WTC11 (cell line): ENCODE measurements around the gene METTL25B. TPM values are rescaled to one million over a fixed set of nuclear protein-coding genes. Genes with fewer than 3 reads are reported as not detected.

Source experiments
- ATAC-seq: fragments of 200-7000 bp; cut with Tn5 transposase; 2 replicates; pipeline ENCODE4 v1.10.0; 2021; ENCODE audit warnings: mild to moderate bottlenecking, moderate library complexity
- CTCF ChIA-PET: fragments of 300-600 bp; sonication (Branson Sonifier 250); formaldehyde crosslinking; loops from one replicate; lab custom pipeline; 2021; ENCODE audit warnings: antibody characterized with exemption; lab: Charles Lee
- POLR2A ChIA-PET: fragments of 350-600 bp; sonication (Branson Sonifier 250); formaldehyde crosslinking; loops from one replicate; lab custom pipeline; 2021; ENCODE audit warnings: antibody characterized with exemption; lab: Charles Lee
- DNase-seq: peaks from one replicate; pipeline ENCODE4 v3.0.0; 2021; ENCODE audit warnings: low spot score
- H3K27ac Mint-ChIP-seq: 2 replicates; pipeline ENCODE4 v1.8.0; 2021; ENCODE audit warnings: mixed read lengths
- H3K27me3 Mint-ChIP-seq: 2 replicates; pipeline ENCODE4 v1.8.0; 2021; ENCODE audit warnings: low read depth, mild to moderate bottlenecking, moderate library complexity, mixed read lengths
- H3K36me3 Mint-ChIP-seq: 2 replicates; pipeline ENCODE4 v1.8.0; 2021; ENCODE audit warnings: mixed read lengths
- H3K4me1 Mint-ChIP-seq: 2 replicates; pipeline ENCODE4 v1.8.0; 2022; ENCODE audit warnings: mixed read lengths
- H3K4me3 Mint-ChIP-seq: 2 replicates; pipeline ENCODE4 v1.8.0; 2021; ENCODE audit warnings: mild to moderate bottlenecking, moderate library complexity, mixed read lengths
- H3K9me3 Mint-ChIP-seq: 2 replicates; pipeline ENCODE4 v1.8.0; 2021; ENCODE audit warnings: mixed read lengths
- ESRRA ChIP-seq: sonication (generic); formaldehyde crosslinking; IDR thresholded peaks from 2 replicates; pipeline ENCODE4 v1.8.1; 2022; ENCODE audit warnings: mild to moderate bottlenecking, missing genetic modification reagents, borderline replicate concordance
- TEAD1 ChIP-seq: sonication (generic); formaldehyde crosslinking; IDR thresholded peaks from 2 replicates; pipeline ENCODE4 v1.8.0; 2022; ENCODE audit warnings: mild to moderate bottlenecking, missing genetic modification reagents
- ZBTB21 ChIP-seq: sonication (generic); formaldehyde crosslinking; IDR thresholded peaks from 2 replicates; pipeline ENCODE4 v1.8.1; 2023; ENCODE audit warnings: mild to moderate bottlenecking, missing genetic modification reagents, borderline replicate concordance
- total RNA-seq: library from RNA; stranded (reverse); gene quantifications from 3 replicates; pipeline ENCODE4 v1.2.3, GENCODE V29; 2021
- TF ChIP-seq, protein P1 (sequence below): fragments of 250-450 bp; sonication (Bioruptor Pico); conservative IDR thresholded peaks from 2 replicates; pipeline ENCODE4 v1.9.0; 2021; ENCODE audit warnings: mild to moderate bottlenecking
- TF ChIP-seq, protein P2 (sequence below): sonication (generic); formaldehyde crosslinking; IDR thresholded peaks from 2 replicates; pipeline ENCODE4 v1.8.0; 2022; ENCODE audit warnings: mild to moderate bottlenecking, missing genetic modification reagents
- TF ChIP-seq, protein P3 (sequence below): sonication (generic); formaldehyde crosslinking; IDR thresholded peaks from 2 replicates; pipeline ENCODE4 v1.8.1; 2023; ENCODE audit warnings: mild to moderate bottlenecking, missing genetic modification reagents, moderate library complexity
- TF ChIP-seq, protein P4 (sequence below): sonication (generic); formaldehyde crosslinking; IDR thresholded peaks from 2 replicates; pipeline ENCODE4 v1.8.1; 2023; ENCODE audit warnings: mild to moderate bottlenecking, missing genetic modification reagents
- TF ChIP-seq, protein P5 (sequence below): sonication (generic); formaldehyde crosslinking; IDR thresholded peaks from 2 replicates; pipeline ENCODE4 v1.8.0; 2023; ENCODE audit warnings: mild to moderate bottlenecking, missing genetic modification reagents
- TF ChIP-seq, protein P6 (sequence below): sonication (generic); formaldehyde crosslinking; IDR thresholded peaks from 2 replicates; pipeline ENCODE4 v1.8.1; 2022; ENCODE audit warnings: low read depth, missing genetic modification reagents, borderline replicate concordance
- TF ChIP-seq, protein P7 (sequence below): sonication (generic); formaldehyde crosslinking; IDR thresholded peaks from 2 replicates; pipeline ENCODE4 v1.8.1; 2022; ENCODE audit warnings: mild to moderate bottlenecking, moderate library complexity, missing genetic modification reagents
- TF ChIP-seq, protein P8 (sequence below): fragments of 250-450 bp; sonication (Bioruptor Pico); IDR thresholded peaks from 2 replicates; pipeline ENCODE4 v1.9.0; 2021; ENCODE audit warnings: mild to moderate bottlenecking

Gene METTL25B
- total RNA-seq, 1 experiment from 2014 or later, result 32.0 TPM

DNA sequence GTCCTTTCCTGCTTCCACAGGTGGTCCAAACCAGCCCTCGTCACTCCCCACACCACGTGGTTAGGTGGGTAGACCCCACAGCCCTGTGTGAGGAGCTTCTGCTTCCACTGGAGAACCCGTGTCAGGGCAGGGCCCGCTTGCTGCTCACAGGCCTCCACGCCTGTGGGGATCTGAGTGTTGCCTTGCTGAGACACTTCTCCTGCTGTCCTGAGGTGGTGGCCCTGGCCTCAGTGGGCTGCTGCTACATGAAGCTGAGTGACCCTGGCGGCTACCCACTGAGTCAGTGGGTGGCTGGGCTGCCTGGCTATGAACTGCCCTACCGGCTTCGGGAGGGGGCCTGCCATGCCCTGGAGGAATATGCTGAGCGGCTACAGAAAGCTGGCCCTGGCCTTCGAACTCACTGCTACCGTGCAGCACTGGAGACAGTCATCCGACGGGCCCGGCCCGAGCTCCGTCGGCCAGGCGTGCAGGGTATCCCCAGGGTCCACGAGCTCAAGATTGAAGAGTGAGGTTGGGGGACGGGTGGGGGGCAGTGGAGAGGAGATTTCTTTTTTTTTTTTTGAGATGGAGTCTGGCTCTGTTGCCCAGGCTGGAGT, 5.8 kb downstream of the METTL25B start:
- peaks cover 10% of the 10 kb centered on the region for H3K4me1 Mint-ChIP-seq
- POLR2A ChIA-PET, result interaction anchor here (0.6 kb wide), 1 partner anchor 28 kb away, joined by 4 read pairs; no protein-coding TSS in a partner anchor
- no peak overlapping the region for H3K4me3 Mint-ChIP-seq
- H3K9me3 Mint-ChIP-seq, result no peaks in the 10 kb centered on the region
- CTCF ChIA-PET, result interaction anchor here (4.2 kb wide), 1 partner anchor 8 kb away, joined by 14 read pairs; no protein-coding TSS in a partner anchor
- peaks cover 14% of the 10 kb centered on the region; the same call in 1 of the 2 replicates for H3K36me3 Mint-ChIP-seq
- TF ChIP-seq, protein P1, sequence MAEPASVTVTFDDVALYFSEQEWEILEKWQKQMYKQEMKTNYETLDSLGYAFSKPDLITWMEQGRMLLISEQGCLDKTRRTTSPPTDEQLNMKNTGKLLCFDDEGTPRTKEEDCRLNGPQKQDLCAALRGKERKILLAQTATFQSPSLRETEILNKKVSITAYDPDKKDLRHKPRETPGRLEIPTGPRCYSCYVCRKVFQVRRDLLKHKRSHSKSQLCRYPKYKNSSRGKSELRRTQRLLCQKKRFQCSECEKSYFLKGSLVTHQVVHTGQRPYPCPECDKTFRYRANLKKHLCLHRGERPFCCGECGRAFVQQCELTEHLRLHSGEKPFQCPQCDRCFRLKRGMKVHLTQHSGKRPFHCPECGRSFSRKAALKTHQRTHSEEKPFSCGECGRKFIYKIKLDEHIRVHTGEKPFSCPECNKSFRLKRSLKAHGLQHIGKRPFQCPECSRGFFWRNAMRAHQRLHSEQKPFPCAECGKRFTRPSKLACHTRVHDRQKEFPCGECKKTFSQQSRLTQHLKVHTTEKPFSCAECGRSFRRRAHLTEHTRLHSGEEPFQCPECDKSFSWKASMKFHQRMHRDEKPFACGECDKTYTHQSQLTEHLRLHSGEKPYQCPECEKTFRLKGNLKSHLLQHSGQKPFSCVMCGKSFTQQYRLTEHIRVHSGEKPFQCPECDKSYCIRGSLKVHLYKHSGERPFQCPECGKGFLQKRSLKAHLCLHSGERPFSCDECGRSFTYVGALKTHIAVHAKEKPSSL (CRISPR knock-in tag), result no peak
- TF ChIP-seq, protein P2, sequence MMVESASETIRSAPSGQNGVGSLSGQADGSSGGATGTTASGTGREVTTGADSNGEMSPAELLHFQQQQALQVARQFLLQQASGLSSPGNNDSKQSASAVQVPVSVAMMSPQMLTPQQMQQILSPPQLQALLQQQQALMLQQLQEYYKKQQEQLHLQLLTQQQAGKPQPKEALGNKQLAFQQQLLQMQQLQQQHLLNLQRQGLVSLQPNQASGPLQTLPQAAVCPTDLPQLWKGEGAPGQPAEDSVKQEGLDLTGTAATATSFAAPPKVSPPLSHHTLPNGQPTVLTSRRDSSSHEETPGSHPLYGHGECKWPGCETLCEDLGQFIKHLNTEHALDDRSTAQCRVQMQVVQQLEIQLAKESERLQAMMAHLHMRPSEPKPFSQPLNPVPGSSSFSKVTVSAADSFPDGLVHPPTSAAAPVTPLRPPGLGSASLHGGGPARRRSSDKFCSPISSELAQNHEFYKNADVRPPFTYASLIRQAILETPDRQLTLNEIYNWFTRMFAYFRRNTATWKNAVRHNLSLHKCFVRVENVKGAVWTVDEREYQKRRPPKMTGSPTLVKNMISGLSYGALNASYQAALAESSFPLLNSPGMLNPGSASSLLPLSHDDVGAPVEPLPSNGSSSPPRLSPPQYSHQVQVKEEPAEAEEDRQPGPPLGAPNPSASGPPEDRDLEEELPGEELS (CRISPR knock-in tag), result no peak
- TF ChIP-seq, protein P3, sequence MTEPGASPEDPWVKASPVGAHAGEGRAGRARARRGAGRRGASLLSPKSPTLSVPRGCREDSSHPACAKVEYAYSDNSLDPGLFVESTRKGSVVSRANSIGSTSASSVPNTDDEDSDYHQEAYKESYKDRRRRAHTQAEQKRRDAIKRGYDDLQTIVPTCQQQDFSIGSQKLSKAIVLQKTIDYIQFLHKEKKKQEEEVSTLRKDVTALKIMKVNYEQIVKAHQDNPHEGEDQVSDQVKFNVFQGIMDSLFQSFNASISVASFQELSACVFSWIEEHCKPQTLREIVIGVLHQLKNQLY (CRISPR knock-in tag), result no peak
- TF ChIP-seq ZBTB21 (CRISPR knock-in tag) (no peak), TEAD1 (CRISPR knock-in tag) (no peak), ESRRA (CRISPR knock-in tag) (no peak)
- TF ChIP-seq, protein P4, sequence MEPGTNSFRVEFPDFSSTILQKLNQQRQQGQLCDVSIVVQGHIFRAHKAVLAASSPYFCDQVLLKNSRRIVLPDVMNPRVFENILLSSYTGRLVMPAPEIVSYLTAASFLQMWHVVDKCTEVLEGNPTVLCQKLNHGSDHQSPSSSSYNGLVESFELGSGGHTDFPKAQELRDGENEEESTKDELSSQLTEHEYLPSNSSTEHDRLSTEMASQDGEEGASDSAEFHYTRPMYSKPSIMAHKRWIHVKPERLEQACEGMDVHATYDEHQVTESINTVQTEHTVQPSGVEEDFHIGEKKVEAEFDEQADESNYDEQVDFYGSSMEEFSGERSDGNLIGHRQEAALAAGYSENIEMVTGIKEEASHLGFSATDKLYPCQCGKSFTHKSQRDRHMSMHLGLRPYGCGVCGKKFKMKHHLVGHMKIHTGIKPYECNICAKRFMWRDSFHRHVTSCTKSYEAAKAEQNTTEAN (CRISPR knock-in tag), result no peak
- TF ChIP-seq, protein P5, sequence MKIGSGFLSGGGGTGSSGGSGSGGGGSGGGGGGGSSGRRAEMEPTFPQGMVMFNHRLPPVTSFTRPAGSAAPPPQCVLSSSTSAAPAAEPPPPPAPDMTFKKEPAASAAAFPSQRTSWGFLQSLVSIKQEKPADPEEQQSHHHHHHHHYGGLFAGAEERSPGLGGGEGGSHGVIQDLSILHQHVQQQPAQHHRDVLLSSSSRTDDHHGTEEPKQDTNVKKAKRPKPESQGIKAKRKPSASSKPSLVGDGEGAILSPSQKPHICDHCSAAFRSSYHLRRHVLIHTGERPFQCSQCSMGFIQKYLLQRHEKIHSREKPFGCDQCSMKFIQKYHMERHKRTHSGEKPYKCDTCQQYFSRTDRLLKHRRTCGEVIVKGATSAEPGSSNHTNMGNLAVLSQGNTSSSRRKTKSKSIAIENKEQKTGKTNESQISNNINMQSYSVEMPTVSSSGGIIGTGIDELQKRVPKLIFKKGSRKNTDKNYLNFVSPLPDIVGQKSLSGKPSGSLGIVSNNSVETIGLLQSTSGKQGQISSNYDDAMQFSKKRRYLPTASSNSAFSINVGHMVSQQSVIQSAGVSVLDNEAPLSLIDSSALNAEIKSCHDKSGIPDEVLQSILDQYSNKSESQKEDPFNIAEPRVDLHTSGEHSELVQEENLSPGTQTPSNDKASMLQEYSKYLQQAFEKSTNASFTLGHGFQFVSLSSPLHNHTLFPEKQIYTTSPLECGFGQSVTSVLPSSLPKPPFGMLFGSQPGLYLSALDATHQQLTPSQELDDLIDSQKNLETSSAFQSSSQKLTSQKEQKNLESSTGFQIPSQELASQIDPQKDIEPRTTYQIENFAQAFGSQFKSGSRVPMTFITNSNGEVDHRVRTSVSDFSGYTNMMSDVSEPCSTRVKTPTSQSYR (CRISPR knock-in tag), result no peak
- TF ChIP-seq, protein P6, sequence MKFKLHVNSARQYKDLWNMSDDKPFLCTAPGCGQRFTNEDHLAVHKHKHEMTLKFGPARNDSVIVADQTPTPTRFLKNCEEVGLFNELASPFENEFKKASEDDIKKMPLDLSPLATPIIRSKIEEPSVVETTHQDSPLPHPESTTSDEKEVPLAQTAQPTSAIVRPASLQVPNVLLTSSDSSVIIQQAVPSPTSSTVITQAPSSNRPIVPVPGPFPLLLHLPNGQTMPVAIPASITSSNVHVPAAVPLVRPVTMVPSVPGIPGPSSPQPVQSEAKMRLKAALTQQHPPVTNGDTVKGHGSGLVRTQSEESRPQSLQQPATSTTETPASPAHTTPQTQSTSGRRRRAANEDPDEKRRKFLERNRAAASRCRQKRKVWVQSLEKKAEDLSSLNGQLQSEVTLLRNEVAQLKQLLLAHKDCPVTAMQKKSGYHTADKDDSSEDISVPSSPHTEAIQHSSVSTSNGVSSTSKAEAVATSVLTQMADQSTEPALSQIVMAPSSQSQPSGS (CRISPR knock-in tag), result no peak
- TF ChIP-seq, protein P7, sequence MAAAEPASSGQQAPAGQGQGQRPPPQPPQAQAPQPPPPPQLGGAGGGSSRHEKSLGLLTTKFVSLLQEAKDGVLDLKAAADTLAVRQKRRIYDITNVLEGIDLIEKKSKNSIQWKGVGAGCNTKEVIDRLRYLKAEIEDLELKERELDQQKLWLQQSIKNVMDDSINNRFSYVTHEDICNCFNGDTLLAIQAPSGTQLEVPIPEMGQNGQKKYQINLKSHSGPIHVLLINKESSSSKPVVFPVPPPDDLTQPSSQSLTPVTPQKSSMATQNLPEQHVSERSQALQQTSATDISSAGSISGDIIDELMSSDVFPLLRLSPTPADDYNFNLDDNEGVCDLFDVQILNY, result no peak
- TF ChIP-seq, protein P8, sequence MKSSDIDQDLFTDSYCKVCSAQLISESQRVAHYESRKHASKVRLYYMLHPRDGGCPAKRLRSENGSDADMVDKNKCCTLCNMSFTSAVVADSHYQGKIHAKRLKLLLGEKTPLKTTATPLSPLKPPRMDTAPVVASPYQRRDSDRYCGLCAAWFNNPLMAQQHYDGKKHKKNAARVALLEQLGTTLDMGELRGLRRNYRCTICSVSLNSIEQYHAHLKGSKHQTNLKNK (CRISPR knock-in tag), result no peak
- no peak for DNase-seq
- no peak overlapping the region; the same call in 1 of the 2 replicates for H3K27ac Mint-ChIP-seq
- no peaks in the 10 kb centered on the region for H3K27me3 Mint-ChIP-seq
- ATAC-seq, result no peak
